Lung (tissue), 12 donors: ENCODE measurements around the gene TSEN2. TPM values are rescaled to one million over a fixed set of nuclear protein-coding genes. Genes with fewer than 3 reads are reported as not detected.

Experiments
- ATAC-seq: fragments of 200-7000 bp; cut with Tn5 transposase; one replicate; pipeline ENCODE4 v1.9.1; 2020; ENCODE audit warnings: moderate number of reproducible peaks; ENCODE audit not compliant: insufficient read depth, low FRiP score
- DNase-seq, 3 donors: peaks; one replicate each; pipeline ENCODE4 v3.0.0-alpha.2; 2013 to 2017
- H3K27ac ChIP-seq, 2 donors: one replicate each; pipeline ENCODE4 v1.5.1; 2013; ENCODE audit warnings: mild to moderate bottlenecking in 2 of 2, moderate library complexity in 2 of 2, control low read depth in 1 of 2, inconsistent platforms in 1 of 2, low read depth in 1 of 2, low read length in 1 of 2
- H3K27me3 ChIP-seq, 3 donors: one replicate each; pipeline ENCODE4 v1.5.1; 2013; ENCODE audit warnings: low read length in 2 of 3; ENCODE audit not compliant: control insufficient read depth in 3 of 3, insufficient read depth in 3 of 3
- H3K36me3 ChIP-seq, 4 donors: one replicate each; pipeline ENCODE4 v1.5.1; 2013; ENCODE audit warnings: low read length in 4 of 4, mild to moderate bottlenecking in 1 of 4, moderate library complexity in 1 of 4; ENCODE audit not compliant: control insufficient read depth in 4 of 4, insufficient read depth in 4 of 4
- H3K4me1 ChIP-seq, 5 donors: one replicate each; pipeline ENCODE4 v1.5.1; 2013; ENCODE audit warnings: low read length in 5 of 5, mild to moderate bottlenecking in 2 of 5, moderate library complexity in 1 of 5; ENCODE audit not compliant: control insufficient read depth in 5 of 5, insufficient read depth in 5 of 5
- H3K4me3 ChIP-seq: one replicate; pipeline ENCODE4 v1.5.1; 2013; ENCODE audit warnings: mild to moderate bottlenecking, control low read depth, moderate library complexity
- H3K9ac ChIP-seq, 2 donors: one replicate each; pipeline ENCODE4 v1.5.1; 2013; ENCODE audit warnings: low read length in 2 of 2, control low read depth in 1 of 2; ENCODE audit not compliant: insufficient read depth in 1 of 2
- H3K9me3 ChIP-seq, 4 donors: one replicate each; pipeline ENCODE4 v1.5.1; 2013; ENCODE audit warnings: low read length in 3 of 4, mild to moderate bottlenecking in 1 of 4, moderate library complexity in 1 of 4; ENCODE audit not compliant: control insufficient read depth in 4 of 4, insufficient read depth in 3 of 4
- CTCF ChIP-seq: IDR thresholded peaks from 2 replicates; pipeline ENCODE4 v1.5.1; 2012; ENCODE audit warnings: mild to moderate bottlenecking; ENCODE audit errors: control extremely low read depth, extremely low read depth
- WGBS, 2 donors: extraction: QIAGEN DNeasy Blood & Tissue Kit; methylation state at CpG; one replicate each; pipeline ENCODE4 v1.1.7; 2013; 5-methylcytosine and 5-hydroxymethylcytosine counted together
- polyA plus RNA-seq, 2 donors: library from polyadenylated mRNA; stranded (reverse); fragments of 200-250 nt; gene quantifications; one replicate each; pipeline ENCODE4 v1.2.1, GENCODE V29; 2013
- total RNA-seq, 2 donors: library from RNA; depleted of rRNA in 1 of 2; stranded (reverse); fragments of >200 nt in 1 of 2; gene quantifications; one replicate each; pipeline ENCODE4 v1.2.1, GENCODE V29; 2014 to 2021
- donor health status: control.
- donor health status: control.
- donor health status: Bipolar disorder and iron deficiency.
- donor health status: healthy.
- donor health status: DM: yes; HTN: yes; CAD: no.

Gene TSEN2
- total and polyA plus RNA-seq, 4 donors: 9.0 to 16.7 (median 15.6) TPM

DNA sequence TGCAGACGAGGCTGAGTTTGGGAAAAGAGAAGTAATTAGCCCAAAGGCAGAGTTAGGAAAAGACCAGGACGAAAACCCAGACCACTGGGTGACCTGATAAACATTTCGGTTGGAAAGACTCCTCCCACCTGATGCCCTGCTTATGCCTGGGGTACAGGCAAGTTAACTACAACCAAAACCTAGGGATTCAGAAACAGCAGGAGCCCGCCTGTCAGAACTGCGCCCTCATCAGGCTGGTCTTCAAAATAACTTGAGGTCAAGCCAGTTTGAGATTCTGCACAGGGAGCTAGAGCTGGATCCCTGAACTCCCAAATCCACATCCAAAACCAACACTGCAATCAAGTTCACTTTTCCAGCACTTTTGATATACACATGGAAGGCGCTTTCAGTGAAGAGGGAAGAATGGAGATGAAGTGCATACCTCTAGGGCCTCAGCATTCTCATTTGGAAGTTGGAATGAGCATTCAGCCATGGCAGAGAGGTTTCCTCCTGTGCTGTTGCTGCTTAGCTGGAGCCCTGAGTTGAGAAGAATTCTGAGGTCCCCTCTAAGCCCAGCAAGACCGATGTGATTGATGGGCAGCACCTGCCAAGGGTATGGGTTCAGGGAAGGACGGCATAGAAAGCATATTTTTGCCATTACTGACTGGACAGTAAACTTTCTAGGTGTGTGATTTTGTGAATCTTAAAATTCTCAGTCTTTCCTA lies 11.6 kb downstream of the TSEN2 start:
- Histone ChIP-seq H3K9me3 (no peaks in the 10 kb centered on the region), H3K9ac (no peak overlapping the region), H3K4me1 (peaks cover 0 to under 1% (median 0%) of the 10 kb centered on the region in 5 donors), H3K4me3 (no peak overlapping the region), H3K36me3 (peaks cover 3 to 24% (median 21%) of the 10 kb centered on the region in 4 donors), H3K27ac (no peak overlapping the region), H3K27me3 (no peaks in the 10 kb centered on the region)
- no peak for TF ChIP-seq CTCF
- DNase-seq (no peak), ATAC-seq (no peak)
- WGBS, 2 donors: 92% methylated on average over 8 of the region's 8 CpGs

GRCh38 chr3:12496453-12496761 lies 12.1 kb downstream of the TSEN2 start:
- H3K9ac ChIP-seq: no peak overlapping the region
- 98 to 100% methylated on average over 1 of the region's 1 CpG for WGBS, 2 donors
- H3K9me3 ChIP-seq: no peaks in the 10 kb centered on the region
- no peak overlapping the region for H3K27ac ChIP-seq
- peaks cover 0 to 5% (median 0%) of the 10 kb centered on the region in 5 donors for H3K4me1 ChIP-seq
- ATAC-seq (no peak), DNase-seq (no peak)
- no peaks in the 10 kb centered on the region for H3K27me3 ChIP-seq
- TF ChIP-seq CTCF: no peak
- H3K4me3 ChIP-seq: no peak overlapping the region
- H3K36me3 ChIP-seq: peaks cover 3 to 24% (median 21%) of the 10 kb centered on the region in 4 donors

- TF ChIP-seq CTCF: no peak
- no peak for ATAC-seq
- H3K9ac ChIP-seq: no peak overlapping the region
- no peaks in the 10 kb centered on the region for H3K27me3 ChIP-seq
- no peak overlapping the region for H3K4me3 ChIP-seq
- DNase-seq: no peak
- H3K27ac ChIP-seq: no peak overlapping the region
- H3K36me3 ChIP-seq: peaks cover 0 to 37% (median 27%) of the 10 kb centered on the region in 4 donors
- H3K4me1 ChIP-seq: peaks cover 0 to 9% (median 0%) of the 10 kb centered on the region in 5 donors
- no peaks in the 10 kb centered on the region for H3K9me3 ChIP-seq
- WGBS, 2 donors: 93 to 97% methylated on average over 5 of the region's 5 CpGs
Measured at GRCh38 chr3:12499474-12499873, 15.2 kb downstream of the TSEN2 start.
